Gastroesophageal sphincter (tissue), 4 donors: ENCODE measurements around the gene NKAIN2. TPM values are rescaled to one million over a fixed set of nuclear protein-coding genes. Genes with fewer than 3 reads are reported as not detected.
"Not testable (repeated sequence)": the region's sequence is repeated elsewhere in the genome, so short reads cannot be mapped to it uniquely, and the experiment has no call there.

Experiments
- ATAC-seq: fragments of 150-250 bp; one replicate; pipeline ENCODE4 v1.9.1; 2016; ENCODE audit warnings: mild to moderate bottlenecking, moderate library complexity
- H3K27ac ChIP-seq, 4 donors: fragments of 200-600 bp; sonication (generic) in 3 of 4; 1 replicate in 3 of 4; 2 replicates in 1 of 4; pipeline ENCODE4 v1.5.1; 2016 to 2019
- H3K27me3 ChIP-seq: fragments of 200-600 bp; sonication (generic); one replicate; pipeline ENCODE4 v1.5.1; 2019
- H3K36me3 ChIP-seq, 2 donors: fragments of 200-600 bp; sonication (generic); one replicate each; pipeline ENCODE4 v1.5.1; 2019; ENCODE audit warnings: control low read depth in 1 of 2
- H3K4me1 ChIP-seq, 3 donors: fragments of 200-600 bp; sonication (generic); 1 replicate in 2 of 3; 2 replicates in 1 of 3; pipeline ENCODE4 v1.5.1; 2016 to 2019; ENCODE audit warnings: control low read depth in 2 of 3
- H3K4me3 ChIP-seq, 2 donors: fragments of 200-600 bp; sonication (generic); one replicate each; pipeline ENCODE4 v1.5.1; 2019; ENCODE audit warnings: mild to moderate bottlenecking in 1 of 2, moderate library complexity in 1 of 2
- H3K9me3 ChIP-seq, 3 donors: fragments of 200-600 bp; sonication (generic); one replicate each; pipeline ENCODE4 v1.5.1; 2017 to 2019; ENCODE audit warnings: control low read depth in 2 of 3
- CTCF ChIP-seq, 4 experiments: fragments of 200-600 bp in 2 of 4; fragments of 450-650 bp in 2 of 4; sonication (generic) in 1 of 4; IDR thresholded peaks; one replicate each; pipeline ENCODE4 v1.5.1; 2017 to 2019; ENCODE audit warnings: antibody characterized with exemption in 4 of 4, mild to moderate bottlenecking in 2 of 4, moderate library complexity in 2 of 4
- EP300 ChIP-seq: sonication (generic); formaldehyde crosslinking; IDR thresholded peaks from one replicate; pipeline ENCODE4 v1.6.1; 2017; ENCODE audit warnings: antibody characterized with exemption, mild to moderate bottlenecking
- POLR2A ChIP-seq, 2 donors: fragments of 450-650 bp; IDR thresholded peaks; one replicate each; pipeline ENCODE4 v1.6.1; 2017; ENCODE audit warnings: antibody characterized with exemption in 2 of 2, mild to moderate bottlenecking in 2 of 2, moderate library complexity in 1 of 2
- POLR2AphosphoS5 ChIP-seq: sonication (generic); formaldehyde crosslinking; IDR thresholded peaks from one replicate; pipeline ENCODE4 v1.6.1; 2017; ENCODE audit warnings: antibody characterized with exemption
- WGBS, 2 donors: methylation state at CpG; one replicate each; pipeline ENCODE4 v1.1.5; 2018; ENCODE audit warnings: low coverage in 1 of 2; 5-methylcytosine and 5-hydroxymethylcytosine counted together
- total RNA-seq, 4 donors: library from RNA; depleted of rRNA; stranded (reverse); fragments of >200 nt; gene quantifications; one replicate each; pipeline ENCODE4 v1.1.0, GENCODE V29; 2016

NKAIN2 gene
- total RNA-seq, 4 donors from 2014 or later: 0.23 to 3.2 TPM; not detected in 2

GRCh38 chr6:124459268-124459667 lies 655.6 kb downstream of the NKAIN2 start:
- H3K9me3 ChIP-seq: no peaks in the 10 kb centered on the region
- no peaks in the 10 kb centered on the region for H3K36me3 ChIP-seq
- TF ChIP-seq POLR2AphosphoS5 (no peak), EP300 (no peak), POLR2A (IDR thresholded peaks at IDR 0.05) (no peak), CTCF (IDR thresholded peaks at IDR 0.05) (no peak)
- H3K4me1 ChIP-seq: no peaks in the 10 kb centered on the region
- ATAC-seq: no peak
- H3K27me3 ChIP-seq: no peaks in the 10 kb centered on the region
- no peak overlapping the region for H3K4me3 ChIP-seq
- no peak overlapping the region for H3K27ac ChIP-seq
- WGBS, 2 donors: 88% methylated on average over 2 of the region's 2 CpGs

GRCh38 chr6:124462750-124463149 lies 659.1 kb downstream of the NKAIN2 start:
- Histone ChIP-seq H3K4me3 (no peak overlapping the region), H3K27me3 (no peaks in the 10 kb centered on the region), H3K27ac (no peak overlapping the region), H3K4me1 (no peaks in the 10 kb centered on the region), H3K36me3 (no peaks in the 10 kb centered on the region), H3K9me3 (no peaks in the 10 kb centered on the region)
- TF ChIP-seq POLR2AphosphoS5: no peak
- TF ChIP-seq POLR2A (IDR thresholded peaks at IDR 0.05): no peak
- no peak for TF ChIP-seq EP300
- TF ChIP-seq CTCF (IDR thresholded peaks at IDR 0.05): no peak
- 63 to 76% methylated on average over 3 of the region's 3 CpGs for whole genome bisulfite sequencing, 2 donors
- no peak for ATAC-seq

- Histone ChIP-seq H3K27me3 (no peaks in the 10 kb centered on the region), H3K4me1 (no peaks in the 10 kb centered on the region), H3K27ac (no peak overlapping the region), H3K36me3 (no peaks in the 10 kb centered on the region), H3K9me3 (no peaks in the 10 kb centered on the region), H3K4me3 (no peak overlapping the region)
- no peak for ATAC-seq
- TF ChIP-seq POLR2AphosphoS5: no peak
- no peak for TF ChIP-seq CTCF (IDR thresholded peaks at IDR 0.05)
- TF ChIP-seq POLR2A (IDR thresholded peaks at IDR 0.05): no peak
- TF ChIP-seq EP300: no peak
- WGBS, 2 donors: 76 to 89% methylated on average over 3 of the region's 3 CpGs
These were observed 659.6 kb downstream of the NKAIN2 start for GRCh38 chr6:124463271-124463670.

- H3K27me3 ChIP-seq, H3K4me1 ChIP-seq, H3K9me3 ChIP-seq, H3K36me3 ChIP-seq, H3K4me3 ChIP-seq, ATAC-seq, H3K27ac ChIP-seq: not testable (repeated sequence)
- WGBS, 2 donors: 71 to 86% methylated on average over 2 of the region's 2 CpGs
These were observed 660.9 kb downstream of the NKAIN2 start for GRCh38 chr6:124464600-124464999.

GRCh38 chr6:124466949-124467348 lies 663.3 kb downstream of the NKAIN2 start:
- no peaks in the 10 kb centered on the region for H3K4me1 ChIP-seq
- 79 to 87% methylated on average over 2 of the region's 2 CpGs for WGBS, 2 donors
- TF ChIP-seq EP300 (no peak), POLR2A (IDR thresholded peaks at IDR 0.05) (no peak), CTCF (IDR thresholded peaks at IDR 0.05) (no peak), POLR2AphosphoS5 (no peak)

GRCh38 chr6:124467366-124467765 lies 663.7 kb downstream of the NKAIN2 start:
- WGBS, 2 donors: 78 to 86% methylated on average over 1 of the region's 1 CpG
- H3K27me3 ChIP-seq: no peaks in the 10 kb centered on the region
- no peak for TF ChIP-seq EP300
- TF ChIP-seq POLR2A (IDR thresholded peaks at IDR 0.05): no peak
- no peak for TF ChIP-seq CTCF (IDR thresholded peaks at IDR 0.05)
- no peak for TF ChIP-seq POLR2AphosphoS5
- H3K27ac ChIP-seq: no peak overlapping the region
- H3K36me3 ChIP-seq: no peaks in the 10 kb centered on the region
- H3K4me1 ChIP-seq: no peaks in the 10 kb centered on the region
- H3K9me3 ChIP-seq: no peaks in the 10 kb centered on the region
- ATAC-seq: no peak
- H3K4me3 ChIP-seq: no peak overlapping the region

More at GRCh38 chr6:124466949-124467348, 663.3 kb downstream of the NKAIN2 start:
- Histone ChIP-seq H3K27ac (no peak overlapping the region), H3K4me3 (no peak overlapping the region), H3K9me3 (no peaks in the 10 kb centered on the region), H3K27me3 (no peaks in the 10 kb centered on the region), H3K36me3 (no peaks in the 10 kb centered on the region)
- ATAC-seq: no peak
